Activated naive CD8-positive, alpha-beta T cell treated with anti-CD3 and anti-CD28 coated beads for 36 hours (primary cell): Measurements from ENCODE around the gene SLC7A7. TPM values are rescaled to one million over a fixed set of nuclear protein-coding genes. Genes with fewer than 3 reads are reported as not detected.
"Not testable (repeated sequence)": the region's sequence is repeated elsewhere in the genome, so short reads cannot be mapped to it uniquely, and the experiment has no call there.

Experiments used
- DNase-seq: peaks from one replicate; pipeline ENCODE4 v3.0.0; 2021
- H3K27ac Mint-ChIP-seq: one replicate; pipeline ENCODE4 v1.8.0; 2022; ENCODE audit warnings: mild to moderate bottlenecking, moderate library complexity, mixed read lengths
- H3K27me3 Mint-ChIP-seq: one replicate; pipeline ENCODE4 v1.8.0; 2022; ENCODE audit warnings: mild to moderate bottlenecking, mixed read lengths
- H3K36me3 Mint-ChIP-seq: one replicate; pipeline ENCODE4 v1.8.0; 2021; ENCODE audit warnings: mild to moderate bottlenecking, mixed read lengths
- H3K4me1 Mint-ChIP-seq: one replicate; pipeline ENCODE4 v1.8.0; 2021; ENCODE audit warnings: mixed read lengths
- H3K4me3 Mint-ChIP-seq: one replicate; pipeline ENCODE4 v1.8.0; 2022; ENCODE audit warnings: mild to moderate bottlenecking, moderate library complexity, mixed read lengths
- H3K9me3 Mint-ChIP-seq: one replicate; pipeline ENCODE4 v1.8.0; 2022; ENCODE audit warnings: mixed read lengths
- total RNA-seq, 2 experiments: library from RNA; stranded (reverse); gene quantifications; one replicate each; pipeline ENCODE4 v1.2.3, GENCODE V29; 2021

The SLC7A7 gene
- total RNA-seq, 2 experiments from 2014 or later, result 0.56 to 1.0 TPM

DNA sequence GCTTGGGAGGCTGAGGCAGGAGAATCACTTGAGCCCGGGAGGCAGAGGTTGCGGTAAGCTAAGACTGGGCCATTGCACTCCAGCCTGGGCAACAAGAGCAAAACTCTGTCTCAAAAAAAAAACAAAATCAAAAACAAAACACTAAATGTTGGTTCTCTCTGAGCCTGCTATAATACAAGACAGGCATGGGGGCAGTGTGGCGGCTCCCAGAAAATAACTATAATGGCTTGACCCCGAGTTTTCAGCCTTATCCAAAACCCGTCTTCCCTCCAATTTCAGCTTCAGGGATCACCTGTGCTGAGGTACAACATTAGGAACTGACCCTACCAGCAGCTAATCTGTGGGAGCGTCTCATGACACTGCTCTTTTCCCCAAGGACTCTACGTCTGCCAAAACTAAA is 862 bp downstream of the SLC7A7 start:
- no peaks in the 10 kb centered on the region for H3K27me3 Mint-ChIP-seq
- H3K27ac Mint-ChIP-seq, result no peak overlapping the region
- DNase-seq, result no peak
- H3K4me1 Mint-ChIP-seq, result peaks cover 12% of the 10 kb centered on the region
- no peak overlapping the region for H3K4me3 Mint-ChIP-seq
- H3K9me3 Mint-ChIP-seq, result no peaks in the 10 kb centered on the region
- H3K36me3 Mint-ChIP-seq, result no peaks in the 10 kb centered on the region

DNA sequence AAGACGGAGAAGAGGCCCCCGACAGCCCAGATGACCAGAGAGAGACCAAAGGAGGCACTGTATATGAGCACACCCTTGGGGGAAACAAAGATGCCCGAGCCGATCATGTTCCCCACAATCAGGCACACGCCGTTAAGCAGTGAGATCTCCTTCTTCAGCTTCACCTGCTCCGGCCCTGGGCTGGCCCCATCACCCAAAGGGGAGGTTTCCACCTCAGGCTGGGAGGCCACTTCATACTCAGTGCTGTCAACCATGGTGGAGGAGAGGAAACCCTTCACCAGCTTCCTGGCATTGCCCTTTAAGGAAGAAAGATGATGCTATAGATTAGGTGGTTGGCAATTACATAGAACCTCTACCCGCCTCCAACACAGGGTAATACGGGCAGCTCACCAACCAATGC is 2.1 kb downstream of the SLC7A7 start:
- no peak overlapping the region for H3K27ac Mint-ChIP-seq
- peaks cover 6% of the 10 kb centered on the region for H3K4me1 Mint-ChIP-seq
- H3K27me3 Mint-ChIP-seq, result no peaks in the 10 kb centered on the region
- no peak overlapping the region for H3K4me3 Mint-ChIP-seq
- no peak for DNase-seq
- H3K9me3 Mint-ChIP-seq, result no peaks in the 10 kb centered on the region
- H3K36me3 Mint-ChIP-seq, result no peaks in the 10 kb centered on the region

DNA sequence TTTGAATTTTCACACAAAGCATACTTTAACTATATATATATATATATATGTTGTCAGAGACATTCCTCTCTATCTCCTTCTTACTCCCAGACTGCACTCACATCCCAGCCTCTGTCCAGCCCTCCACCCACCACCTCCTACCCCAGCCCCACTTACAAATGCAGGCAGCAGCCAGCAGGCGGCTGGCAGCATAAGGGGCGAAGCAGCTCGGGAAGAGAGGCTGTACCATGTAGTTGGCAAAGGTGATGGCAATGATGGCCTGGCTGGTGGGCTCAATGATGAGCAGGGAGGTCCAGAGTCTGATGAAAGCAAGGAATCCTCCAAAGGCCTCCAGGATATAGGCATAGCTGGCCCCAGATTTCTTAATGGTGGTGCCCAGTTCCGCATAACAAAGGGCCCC is 2.5 kb downstream of the SLC7A7 start:
- no peak for DNase-seq
- H3K4me1 Mint-ChIP-seq, result peaks cover 6% of the 10 kb centered on the region
- H3K27ac Mint-ChIP-seq, result no peak overlapping the region
- H3K9me3 Mint-ChIP-seq, result no peaks in the 10 kb centered on the region
- no peak overlapping the region for H3K4me3 Mint-ChIP-seq
- no peaks in the 10 kb centered on the region for H3K36me3 Mint-ChIP-seq
- H3K27me3 Mint-ChIP-seq, result no peaks in the 10 kb centered on the region

DNA sequence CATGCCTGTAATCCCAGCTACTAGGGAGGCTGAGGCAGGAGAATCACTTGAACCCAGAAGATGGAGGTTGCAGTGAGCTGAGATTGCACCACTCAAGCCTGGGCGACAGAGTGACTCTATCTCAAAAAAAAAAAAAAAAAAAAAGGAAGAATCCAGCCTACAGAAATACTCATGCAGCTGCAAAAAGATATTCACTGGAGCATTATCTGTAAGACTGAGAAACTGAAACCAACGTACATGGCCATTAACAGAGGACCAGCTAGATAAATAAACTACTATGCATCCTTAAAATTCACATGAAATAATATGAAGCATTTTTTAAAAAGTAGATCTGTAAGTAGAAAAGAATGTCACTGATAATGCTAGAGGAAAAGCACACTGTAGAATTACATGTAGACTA is 3.5 kb downstream of the SLC7A7 start:
- H3K4me3 Mint-ChIP-seq, result no peak overlapping the region
- no peaks in the 10 kb centered on the region for H3K9me3 Mint-ChIP-seq
- H3K27ac Mint-ChIP-seq, result no peak overlapping the region
- H3K4me1 Mint-ChIP-seq, result peaks cover 6% of the 10 kb centered on the region
- DNase-seq, result no peak
- no peaks in the 10 kb centered on the region for H3K36me3 Mint-ChIP-seq
- H3K27me3 Mint-ChIP-seq, result no peaks in the 10 kb centered on the region

DNA sequence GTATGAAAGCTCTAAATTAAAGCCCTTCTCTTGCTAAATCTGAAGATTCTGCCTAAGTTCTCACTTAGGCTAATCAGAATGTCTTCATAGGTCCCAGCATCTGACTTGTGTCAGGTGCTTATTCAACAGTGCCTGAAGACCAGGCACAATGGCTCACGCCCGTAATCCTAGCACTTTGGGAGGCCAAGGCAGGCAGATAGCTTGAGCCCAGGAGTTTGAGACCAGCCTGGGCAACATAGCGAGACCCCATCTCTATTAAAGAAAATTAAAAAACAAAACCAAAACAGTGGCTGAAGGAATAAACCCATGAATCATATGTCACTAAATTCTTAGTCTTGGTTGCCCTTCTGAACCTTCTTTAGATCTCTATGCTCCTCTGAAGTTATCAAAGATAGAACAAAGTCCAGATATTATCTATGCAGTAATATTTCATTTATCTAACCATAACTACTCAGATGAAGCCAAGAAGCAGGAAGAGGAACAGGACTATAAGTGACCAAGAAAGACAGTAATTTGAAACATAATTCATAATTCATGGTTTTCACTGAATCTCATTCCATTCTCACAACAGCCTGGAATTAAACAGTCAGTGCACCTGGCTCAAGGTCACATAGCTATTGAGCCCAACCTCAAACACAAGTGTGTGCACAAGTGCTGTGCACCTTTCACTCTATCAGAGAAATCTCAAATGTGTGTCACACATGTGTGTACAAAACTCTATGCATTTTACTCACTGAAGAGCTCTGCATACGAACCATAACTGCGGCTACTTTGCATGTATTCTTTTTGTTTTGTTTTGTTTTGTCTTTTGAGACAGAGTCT is 6.6 kb downstream of the SLC7A7 start:
- H3K4me1 Mint-ChIP-seq, result peaks cover 2% of the 10 kb centered on the region
- no peak overlapping the region for H3K4me3 Mint-ChIP-seq
- H3K9me3 Mint-ChIP-seq, result no peaks in the 10 kb centered on the region
- no peak for DNase-seq
- no peaks in the 10 kb centered on the region for H3K27me3 Mint-ChIP-seq
- H3K27ac Mint-ChIP-seq, result no peak overlapping the region
- no peaks in the 10 kb centered on the region for H3K36me3 Mint-ChIP-seq

DNA sequence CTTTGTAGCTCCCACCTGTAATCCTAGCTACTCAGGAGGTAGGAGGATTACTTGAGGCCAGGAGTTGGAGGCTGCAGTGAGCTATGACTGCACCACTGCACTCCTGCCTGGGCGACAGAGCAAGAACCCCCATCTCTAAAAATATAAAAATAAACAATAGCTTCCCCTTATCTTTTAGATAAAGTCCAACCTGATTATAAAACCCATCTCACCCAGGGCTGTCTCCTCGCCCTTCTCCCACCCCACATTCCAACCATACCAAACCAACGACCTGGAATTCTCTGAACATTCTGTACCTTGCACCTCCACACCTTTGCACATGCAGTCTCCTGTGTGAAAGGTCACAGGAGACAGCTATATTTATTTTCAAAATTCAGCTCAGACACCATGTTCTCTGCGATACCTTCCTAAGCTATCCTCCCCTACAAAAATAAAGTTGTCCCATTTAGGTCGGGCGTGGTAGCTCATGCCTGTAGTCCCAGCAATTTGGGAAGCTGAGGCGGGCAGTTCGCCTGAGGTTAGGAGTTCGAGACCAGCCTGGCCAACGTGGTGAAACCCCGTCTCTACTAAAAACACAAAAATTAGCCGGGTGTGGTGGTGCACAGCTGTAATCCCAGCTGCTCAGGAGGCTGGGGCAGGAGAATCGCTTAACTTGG is 7.7 kb downstream of the SLC7A7 start:
- Mint-ChIP-seq H3K27ac (no peak overlapping the region), H3K36me3 (no peaks in the 10 kb centered on the region), H3K27me3 (no peaks in the 10 kb centered on the region), H3K4me1 (peaks cover 2% of the 10 kb centered on the region), H3K9me3 (no peaks in the 10 kb centered on the region), H3K4me3 (no peak overlapping the region)
- DNase-seq, result no peak

DNA sequence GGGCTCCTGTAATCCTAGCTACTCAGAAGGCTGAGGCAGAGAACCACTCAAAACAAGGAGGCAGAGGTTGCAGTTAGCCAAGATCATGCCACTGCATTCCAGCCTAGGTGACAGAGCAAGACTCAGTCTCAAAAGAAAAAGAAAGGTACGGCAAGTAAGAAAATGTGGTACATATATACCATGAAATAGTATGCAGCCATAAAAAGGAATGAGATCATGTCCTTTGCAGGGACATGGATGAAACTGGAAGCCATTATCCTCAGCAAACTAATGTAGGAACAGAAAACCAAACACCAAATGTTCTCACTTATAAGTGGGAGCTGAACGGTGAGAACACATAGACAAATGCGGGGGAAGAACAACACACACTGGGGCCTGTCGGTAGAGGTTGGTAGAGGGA is 10.0 kb downstream of the SLC7A7 start:
- not testable (repeated sequence) for H3K9me3 Mint-ChIP-seq, H3K4me3 Mint-ChIP-seq, H3K27ac Mint-ChIP-seq, H3K4me1 Mint-ChIP-seq, H3K36me3 Mint-ChIP-seq, DNase-seq
- H3K27me3 Mint-ChIP-seq, result peaks cover 12% of the 10 kb centered on the region

DNA sequence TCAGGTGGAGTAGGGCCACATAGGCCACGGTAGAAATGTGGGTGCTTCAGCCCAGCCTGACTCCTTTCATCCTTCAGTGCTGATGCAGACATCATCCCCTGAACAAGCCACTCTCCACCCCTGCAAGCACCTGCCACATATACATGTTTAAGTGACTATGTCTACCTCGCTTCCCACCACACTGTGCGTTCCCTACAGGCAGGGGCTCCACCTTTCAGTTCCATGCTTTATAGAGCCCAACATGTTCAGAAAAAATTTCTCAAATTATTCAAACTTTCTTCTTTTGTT is 11.6 kb downstream of the SLC7A7 start:
- Mint-ChIP-seq H3K27ac (peak overlapping the region; percentile 10), H3K27me3 (peaks cover 13% of the 10 kb centered on the region), H3K9me3 (no peaks in the 10 kb centered on the region), H3K36me3 (no peaks in the 10 kb centered on the region), H3K4me3 (no peak overlapping the region), H3K4me1 (no peaks in the 10 kb centered on the region)
- DNase-seq, result no peak

DNA sequence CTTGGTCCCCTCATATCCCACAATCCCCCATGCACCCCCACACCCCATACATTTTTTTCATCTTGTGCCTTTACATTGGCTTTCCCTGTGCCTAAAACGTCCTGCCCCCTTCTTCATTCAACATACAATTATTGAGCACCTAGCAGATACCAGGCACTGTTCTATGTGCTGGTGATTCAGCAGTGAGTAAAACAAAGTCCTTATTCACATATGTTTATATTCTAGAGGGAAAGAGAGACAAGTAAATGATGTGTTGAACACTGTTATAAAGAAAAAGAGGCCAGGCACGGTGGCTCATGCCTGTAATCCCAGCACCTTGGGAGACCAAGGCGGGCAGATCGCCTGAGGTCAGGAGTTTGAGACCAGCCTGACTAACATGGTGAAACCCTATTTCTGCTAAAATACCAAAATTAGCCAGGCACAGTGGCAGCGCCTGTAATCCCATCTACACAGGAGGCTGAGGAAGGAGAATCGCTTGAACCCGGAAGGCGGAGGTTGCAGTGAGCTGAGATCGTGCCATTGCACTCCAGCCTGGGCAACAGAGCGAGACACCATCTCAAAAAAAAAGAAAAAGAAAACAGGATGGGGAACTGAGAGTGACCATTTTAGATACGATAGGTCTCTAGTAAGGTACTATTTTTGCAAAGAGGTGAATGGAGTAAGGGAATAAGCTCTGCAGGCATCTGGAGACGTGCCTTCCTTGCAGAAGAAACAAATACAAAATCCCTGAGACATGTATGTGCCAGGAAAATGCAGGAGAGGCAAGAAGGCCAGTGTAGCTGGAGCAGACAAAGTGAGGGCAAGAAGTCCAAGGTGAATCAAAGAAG is 12.2 kb downstream of the SLC7A7 start:
- H3K4me1 Mint-ChIP-seq, result no peaks in the 10 kb centered on the region
- H3K9me3 Mint-ChIP-seq, result no peaks in the 10 kb centered on the region
- H3K27me3 Mint-ChIP-seq, result peaks cover 13% of the 10 kb centered on the region

DNA sequence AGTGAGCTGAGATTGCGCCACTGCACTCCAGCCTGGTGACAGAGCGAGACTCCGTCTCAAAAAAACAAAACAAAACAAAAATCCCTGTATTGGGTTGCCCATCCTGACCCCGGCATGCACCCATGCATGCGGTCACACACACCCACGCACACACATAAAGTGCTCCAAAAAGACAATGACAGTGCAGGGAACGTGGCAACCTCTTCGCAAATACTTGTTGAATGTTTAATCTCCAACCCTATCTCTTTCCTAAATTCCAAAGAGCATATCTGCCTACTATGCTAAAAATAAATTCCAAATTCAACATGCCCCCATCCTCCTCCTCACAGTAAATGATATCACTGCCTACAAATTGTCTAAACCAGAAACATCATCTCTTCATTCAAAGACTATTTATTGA is 13.5 kb downstream of the SLC7A7 start:
- no peak for DNase-seq
- Mint-ChIP-seq H3K36me3 (no peaks in the 10 kb centered on the region), H3K4me1 (no peaks in the 10 kb centered on the region), H3K4me3 (no peak overlapping the region), H3K27me3 (peaks cover 16% of the 10 kb centered on the region), H3K9me3 (no peaks in the 10 kb centered on the region), H3K27ac (no peak overlapping the region)

More for the DNA sequence above, 12.2 kb downstream of the SLC7A7 start:
- H3K36me3 Mint-ChIP-seq, result no peaks in the 10 kb centered on the region
- no peak overlapping the region for H3K4me3 Mint-ChIP-seq
- no peak for DNase-seq
- H3K27ac Mint-ChIP-seq, result no peak overlapping the region

DNA sequence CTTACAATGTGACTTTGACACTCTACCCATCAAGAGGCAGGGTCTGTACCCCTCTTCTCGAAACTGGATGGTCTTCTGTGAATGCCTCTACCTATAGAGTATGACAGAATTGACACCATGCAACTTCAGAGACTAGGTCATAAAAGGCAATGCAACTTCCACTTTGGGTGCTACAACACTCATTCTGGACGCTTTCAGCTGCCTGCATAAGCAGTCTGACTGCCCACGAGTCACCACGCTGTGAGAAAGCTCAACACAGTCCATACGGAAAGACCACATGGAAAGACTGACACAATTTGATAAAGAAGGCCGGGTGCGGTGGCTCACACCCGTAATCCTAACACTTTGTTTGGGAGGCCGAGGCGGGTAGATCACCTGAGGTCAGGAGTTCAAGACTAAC is 14.9 kb downstream of the SLC7A7 start:
- no peaks in the 10 kb centered on the region for H3K9me3 Mint-ChIP-seq
- DNase-seq, result no peak
- H3K4me1 Mint-ChIP-seq, result no peaks in the 10 kb centered on the region
- peaks cover 20% of the 10 kb centered on the region for H3K27me3 Mint-ChIP-seq
- no peak overlapping the region for H3K4me3 Mint-ChIP-seq
- H3K36me3 Mint-ChIP-seq, result no peaks in the 10 kb centered on the region
- no peak overlapping the region for H3K27ac Mint-ChIP-seq

DNA sequence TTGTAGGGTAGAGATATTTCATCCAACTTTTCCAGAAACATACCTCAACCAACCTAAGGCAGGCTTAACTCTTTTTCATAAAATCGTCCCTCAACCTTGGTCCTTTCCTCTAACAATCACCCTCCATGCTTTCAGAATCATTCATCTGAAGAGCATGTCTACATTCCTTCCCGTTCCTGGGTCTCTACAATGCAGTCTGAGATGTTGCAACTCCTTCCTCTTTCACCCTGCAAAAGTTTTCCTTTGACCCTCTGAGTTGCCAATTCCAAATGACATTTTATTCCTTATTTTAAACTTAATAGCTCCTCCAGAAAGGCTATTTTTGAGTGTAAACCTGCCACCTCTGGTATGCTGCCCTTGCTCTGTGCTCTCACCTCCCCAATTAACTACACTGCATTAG is 16.7 kb downstream of the SLC7A7 start:
- Mint-ChIP-seq H3K9me3 (no peaks in the 10 kb centered on the region), H3K4me3 (no peak overlapping the region), H3K36me3 (no peaks in the 10 kb centered on the region), H3K27me3 (peaks cover 20% of the 10 kb centered on the region), H3K4me1 (no peaks in the 10 kb centered on the region), H3K27ac (no peak overlapping the region)
- no peak for DNase-seq

DNA sequence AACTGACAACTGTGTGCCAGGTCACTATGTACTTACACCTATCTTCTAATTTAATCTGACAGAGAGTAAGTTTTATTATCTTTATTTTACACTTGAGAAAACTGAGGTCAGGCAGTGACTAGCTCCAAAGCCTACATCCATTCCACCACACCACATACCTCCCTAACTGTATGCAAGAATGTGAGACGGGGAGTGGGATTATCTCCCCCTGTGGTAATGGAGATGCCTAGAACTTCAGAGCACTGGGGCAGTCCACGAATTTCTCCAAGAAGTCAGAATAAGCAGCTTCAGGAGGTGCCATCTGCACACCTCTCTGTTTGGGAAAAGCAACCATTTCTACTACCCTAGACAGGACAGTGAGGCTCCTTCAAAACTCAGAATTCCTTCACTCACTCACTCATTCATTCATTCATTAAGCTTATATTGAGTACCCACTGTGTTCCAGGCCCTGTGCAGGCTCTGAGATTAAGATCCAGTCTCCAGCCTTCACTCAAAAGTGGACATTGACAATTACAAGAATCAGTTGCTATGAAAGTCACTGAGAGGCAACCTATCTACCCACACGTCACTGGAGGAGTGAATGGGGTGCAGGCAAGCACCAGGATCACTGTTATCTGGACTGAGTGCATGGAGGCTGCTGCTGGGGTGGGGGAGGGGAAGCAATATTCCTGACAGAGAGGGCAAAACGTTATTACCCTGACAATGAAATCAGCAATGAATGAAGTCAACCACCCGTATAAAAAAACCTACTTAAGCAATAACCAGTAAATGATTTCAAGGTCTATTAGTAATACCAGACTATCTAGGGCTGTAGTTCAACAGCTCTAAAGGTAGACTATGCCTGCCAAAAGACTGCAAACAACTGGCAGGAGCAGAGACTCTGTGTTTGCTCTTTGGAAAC is 18.0 kb downstream of the SLC7A7 start:
- H3K27me3 Mint-ChIP-seq, result peaks cover 20% of the 10 kb centered on the region
- no peak overlapping the region for H3K27ac Mint-ChIP-seq
- no peaks in the 10 kb centered on the region for H3K4me1 Mint-ChIP-seq
- H3K36me3 Mint-ChIP-seq, result no peaks in the 10 kb centered on the region
- H3K9me3 Mint-ChIP-seq, result no peaks in the 10 kb centered on the region
- no peak overlapping the region for H3K4me3 Mint-ChIP-seq
- no peak for DNase-seq

DNA sequence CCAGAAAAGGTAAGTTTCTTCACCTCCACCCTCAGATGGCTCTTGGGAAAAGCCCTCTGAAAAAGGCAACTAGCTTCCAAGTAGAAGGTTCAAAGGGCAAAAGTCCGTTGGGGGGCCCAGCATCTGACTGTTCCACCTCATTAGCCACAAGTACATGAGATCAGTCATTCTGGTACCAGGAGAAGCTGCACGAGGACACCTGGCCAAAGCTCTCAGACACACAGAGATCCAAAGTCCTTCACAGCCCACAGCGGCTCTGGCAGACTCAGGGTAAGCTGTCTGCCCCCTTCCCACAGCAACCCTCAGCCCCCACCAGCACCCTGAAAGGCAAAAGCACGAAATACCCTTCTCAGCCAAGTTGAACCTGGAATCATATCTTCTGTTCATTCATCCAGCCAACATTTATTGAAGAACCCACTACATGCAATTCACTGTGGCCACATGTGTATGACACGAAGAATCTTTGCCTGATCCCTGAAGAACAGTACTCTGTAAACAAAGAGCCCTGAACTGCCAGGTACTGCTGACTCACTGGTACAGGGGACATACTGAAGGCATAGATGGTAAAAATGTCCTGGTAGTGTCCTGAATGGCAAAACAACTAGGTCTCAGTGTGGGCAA is 19.0 kb downstream of the SLC7A7 start:
- H3K4me1 Mint-ChIP-seq, result peaks cover 2% of the 10 kb centered on the region
- H3K27ac Mint-ChIP-seq, result no peak overlapping the region
- no peaks in the 10 kb centered on the region for H3K36me3 Mint-ChIP-seq
- no peaks in the 10 kb centered on the region for H3K9me3 Mint-ChIP-seq
- no peak overlapping the region for H3K4me3 Mint-ChIP-seq
- peaks cover 14% of the 10 kb centered on the region for H3K27me3 Mint-ChIP-seq
- no peak for DNase-seq
